IPS DF 19.7 (cell line): Measurements from ENCODE around the gene ETNK1.
"Not testable (repeated sequence)": the region's sequence is repeated elsewhere in the genome, so short reads cannot be mapped to it uniquely, and the experiment has no call there.

Experiments used
- DNase-seq: peaks from one replicate; pipeline ENCODE4 v3.0.0-alpha.2; 2013; ENCODE audit warnings: low read depth, low spot score

The ETNK1 gene

DNA sequence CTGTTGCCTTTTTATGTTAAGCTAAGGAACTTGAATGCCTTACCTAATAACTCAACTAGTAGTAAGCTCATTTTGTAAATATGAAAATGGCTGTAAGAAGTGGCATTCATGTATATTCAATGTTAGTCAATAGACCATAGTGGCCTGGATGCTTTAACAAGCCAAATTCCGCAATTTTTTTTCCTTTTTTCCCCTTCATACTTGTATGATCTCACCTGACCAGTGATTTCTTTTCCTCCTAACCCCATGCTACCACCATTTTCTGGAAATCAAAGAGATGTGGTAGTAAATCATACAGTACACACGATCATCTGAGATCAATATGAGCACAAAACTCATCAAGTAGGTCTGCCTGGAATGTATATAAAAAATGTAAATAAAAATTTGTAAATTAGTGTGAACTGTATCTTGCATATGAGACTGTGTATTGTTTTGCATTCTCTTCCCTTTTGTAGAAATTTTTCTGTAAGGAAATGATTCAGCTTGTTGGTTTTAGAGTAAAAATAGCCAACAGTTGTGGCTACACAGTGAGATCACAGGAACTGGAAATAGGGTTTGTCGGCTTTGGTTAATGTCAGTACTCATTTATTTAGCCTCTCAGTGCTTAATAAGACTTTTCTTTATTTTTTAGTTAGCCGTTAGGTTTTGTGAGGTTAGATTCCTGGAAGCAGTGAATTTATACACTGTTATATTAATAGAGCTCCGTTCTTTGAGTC, 62.5 kb downstream of the ETNK1 start:
- DNase-seq = no peak

DNA sequence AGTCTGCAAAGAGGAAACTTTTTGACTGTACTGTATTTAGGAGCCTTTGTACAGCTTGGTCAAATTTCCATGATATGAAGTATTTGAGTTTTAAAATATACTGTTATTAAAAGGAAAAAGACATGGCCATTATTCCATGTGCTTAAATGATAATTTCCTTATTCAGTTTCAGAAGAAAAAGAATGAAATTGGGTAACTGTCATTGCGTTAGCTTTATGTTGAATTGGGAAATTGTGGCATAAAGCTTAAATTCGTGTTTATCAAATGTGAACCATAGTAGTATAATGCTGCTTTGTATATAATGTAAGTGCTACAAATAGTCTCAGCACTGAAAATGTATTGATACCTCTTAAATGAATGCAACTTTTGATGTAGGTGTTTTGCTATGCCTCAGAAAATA, 64.9 kb downstream of the ETNK1 start:
- no peak for DNase-seq

DNA sequence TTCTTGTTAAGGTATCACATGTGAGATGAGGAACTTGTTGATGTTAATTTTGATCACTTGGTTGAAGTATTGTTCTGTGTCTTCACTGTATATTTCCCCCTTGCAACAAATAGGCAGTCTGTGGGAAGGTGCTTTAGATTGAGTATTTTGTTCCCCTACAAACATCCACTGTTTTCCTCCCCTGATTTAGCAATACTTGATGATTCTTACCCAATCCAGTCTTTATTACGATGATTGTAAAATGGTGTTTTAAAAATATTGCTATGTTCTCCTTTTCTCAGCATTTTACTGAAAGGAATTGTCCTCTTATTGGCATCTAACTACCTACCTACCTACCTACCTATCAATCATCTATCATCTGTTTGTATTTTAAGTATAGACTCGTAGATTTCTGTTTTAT, 66.3 kb downstream of the ETNK1 start:
- no peak for DNase-seq

DNA sequence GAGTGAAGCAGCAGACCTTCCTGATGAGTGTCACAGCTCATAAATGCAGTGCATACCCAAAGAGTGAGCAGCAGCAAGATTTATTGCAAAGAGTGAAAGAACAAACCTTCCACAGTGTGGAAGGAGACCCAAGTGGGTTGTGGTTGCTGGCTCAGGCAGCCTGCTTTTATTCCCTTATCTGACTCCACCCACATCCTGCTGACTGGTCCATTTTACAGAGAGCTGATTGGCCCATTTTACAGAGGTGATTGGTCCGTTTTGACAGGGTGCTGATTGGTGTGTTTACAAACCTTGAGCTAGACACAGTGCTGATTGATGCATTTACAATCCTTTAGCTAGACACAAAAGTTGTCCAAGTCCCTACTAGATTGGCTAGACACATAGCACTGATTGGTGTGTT, 67.5 kb downstream of the ETNK1 start:
- not testable (repeated sequence) for DNase-seq

DNA sequence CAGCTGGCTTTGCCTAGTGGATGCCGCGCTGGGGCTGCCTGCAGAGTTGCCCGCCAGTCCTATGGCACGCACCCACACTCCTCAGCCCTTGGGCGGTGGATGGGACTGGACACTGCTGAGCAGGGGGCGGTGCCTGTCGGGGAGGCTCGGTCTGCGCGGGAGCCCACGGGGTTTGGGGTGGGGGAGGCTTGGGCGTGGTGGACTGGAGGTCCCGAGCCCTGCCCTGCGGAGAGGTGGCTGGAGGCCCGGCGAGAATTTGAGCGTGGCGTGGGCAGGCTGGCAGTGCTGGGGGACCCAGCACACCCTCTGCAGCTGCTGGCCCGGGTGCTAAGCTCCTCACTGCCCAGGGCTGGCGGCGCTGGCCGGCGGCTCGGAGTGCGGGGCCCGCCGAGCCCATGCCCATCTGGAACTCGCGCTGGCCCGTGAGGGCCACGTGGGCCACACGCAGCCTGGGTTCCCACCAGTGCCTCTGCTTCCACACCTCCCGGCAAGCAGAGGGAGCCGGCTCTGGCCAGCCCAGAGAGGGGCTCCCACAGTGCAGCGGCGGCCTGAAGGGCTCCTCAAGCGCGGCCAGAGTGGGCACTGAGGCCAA, 68.1 kb downstream of the ETNK1 start:
- DNase-seq = no peak

DNA sequence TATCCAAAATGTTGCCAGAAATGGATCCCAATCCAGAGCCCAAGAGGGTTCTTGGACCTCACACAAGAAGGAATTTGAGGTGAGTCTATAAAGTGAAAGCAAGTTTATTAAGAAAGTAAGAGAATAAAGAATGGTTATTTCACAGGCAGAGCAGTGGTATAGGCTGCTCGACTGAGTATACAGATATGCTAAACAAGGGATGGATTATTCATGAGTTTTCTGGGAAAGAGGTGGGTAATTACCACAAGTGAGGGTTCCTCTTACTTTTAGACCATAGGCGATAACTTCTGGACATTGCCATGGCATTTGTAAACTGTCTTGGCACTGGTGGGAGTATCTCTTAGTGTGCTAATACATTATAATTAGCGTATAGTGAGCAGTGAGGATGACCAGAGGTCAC, 73.6 kb downstream of the ETNK1 start:
- no peak for DNase-seq

DNA sequence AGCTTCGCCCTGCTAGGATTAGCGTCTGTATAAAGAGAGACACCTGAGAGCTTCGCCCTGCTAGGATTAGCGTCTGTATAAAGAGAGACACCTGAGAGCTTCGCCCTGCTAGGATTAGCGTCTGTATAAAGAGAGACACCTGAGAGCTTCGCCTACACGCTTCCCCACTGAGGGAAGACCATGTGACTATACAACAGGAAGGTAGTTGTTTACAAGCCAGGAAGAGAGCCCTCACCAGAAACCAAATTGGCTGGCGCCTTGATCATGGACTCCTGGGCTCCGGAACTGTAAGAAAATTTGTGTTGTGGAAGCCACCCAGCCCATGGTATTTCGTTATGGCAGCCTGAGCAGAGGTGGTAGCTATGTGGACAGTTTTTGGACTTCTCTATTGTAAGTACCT, 74.7 kb downstream of the ETNK1 start:
- peak; percentile 7 for DNase-seq

DNA sequence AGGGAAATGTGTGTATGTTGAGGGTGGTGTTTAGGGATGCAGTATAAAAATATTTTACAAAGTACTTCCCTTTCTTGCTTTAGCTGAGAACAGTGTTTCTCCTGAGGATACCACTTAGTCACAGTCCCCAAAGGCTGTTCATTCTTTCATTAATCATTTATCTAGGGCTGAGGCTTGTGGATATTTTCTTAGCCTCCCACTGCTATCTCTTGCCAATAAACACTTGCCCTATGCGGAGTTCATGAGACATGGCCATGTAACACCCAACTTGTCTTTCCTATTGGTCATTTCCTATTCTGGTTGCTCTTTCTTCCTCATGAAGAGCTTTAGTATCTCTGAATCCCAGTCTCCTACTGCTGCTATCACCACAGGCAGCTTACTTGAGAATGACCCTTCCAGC, 75.1 kb downstream of the ETNK1 start:
- no peak for DNase-seq

DNA sequence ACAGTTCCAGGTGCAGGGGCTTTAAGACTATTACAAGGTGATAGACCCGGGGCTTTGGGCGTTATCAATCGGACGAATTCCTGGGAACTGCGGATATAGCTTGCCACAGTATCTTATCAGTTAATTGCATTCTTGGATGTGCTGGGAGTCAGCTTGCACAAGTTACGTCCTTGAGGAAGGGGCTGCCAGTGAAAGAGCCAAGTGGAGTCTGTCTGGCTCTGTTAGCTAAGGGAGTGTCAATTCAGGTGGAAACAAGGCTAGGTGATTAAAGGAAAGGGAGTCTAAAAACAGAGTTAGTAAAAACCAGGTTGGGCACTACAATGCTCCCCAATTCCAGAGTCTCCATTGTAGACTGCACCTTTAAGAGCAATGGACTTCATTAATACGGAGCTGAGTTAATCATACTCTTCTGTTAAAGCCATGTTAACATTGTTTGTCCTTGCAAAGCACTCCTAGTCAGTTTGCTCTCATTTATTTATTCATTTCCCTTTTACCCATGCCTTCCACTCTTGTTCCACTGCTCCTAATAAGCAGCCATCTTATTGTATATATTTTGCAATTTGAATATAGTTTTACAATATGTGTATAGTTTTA, 76.3 kb downstream of the ETNK1 start:
- not testable (repeated sequence) for DNase-seq

DNA sequence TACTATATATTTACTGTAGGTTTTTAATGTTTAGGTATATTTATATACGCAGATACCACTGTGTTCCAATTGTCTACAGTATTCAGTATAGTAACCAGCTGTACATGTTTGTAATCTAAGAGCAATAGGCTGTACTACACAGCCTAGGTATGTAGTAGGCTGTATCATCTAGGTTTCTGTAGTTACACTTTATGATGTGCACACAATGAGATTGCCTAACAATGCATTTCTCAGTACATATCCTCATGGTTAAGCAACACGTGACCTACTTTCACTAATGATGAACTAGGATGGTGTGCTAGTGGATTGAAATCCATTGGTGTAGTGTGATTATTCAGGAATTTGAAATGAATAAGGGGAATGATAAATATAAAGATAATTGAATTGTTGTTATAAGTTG, 77.7 kb downstream of the ETNK1 start:
- no peak for DNase-seq

DNA sequence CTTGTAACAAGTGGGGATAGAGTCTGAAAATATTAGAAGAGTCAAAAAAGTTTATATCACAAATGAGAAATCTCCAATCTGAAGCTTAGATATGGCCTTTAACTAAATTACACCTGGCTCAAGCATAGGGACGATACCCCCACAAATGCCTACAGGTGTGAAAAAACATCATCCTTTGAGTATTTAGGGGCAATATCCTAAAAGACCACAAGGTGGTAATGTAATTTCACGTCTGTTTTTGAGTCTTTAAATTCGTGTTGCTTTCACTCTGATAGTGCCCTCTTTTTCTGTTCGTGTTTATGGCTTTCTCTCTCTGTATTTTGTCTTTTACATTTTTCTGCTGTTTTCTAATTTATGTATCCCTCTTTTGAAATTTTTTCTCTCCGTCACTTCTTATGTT, 84.3 kb downstream of the ETNK1 start:
- DNase-seq = peak; percentile 38

DNA sequence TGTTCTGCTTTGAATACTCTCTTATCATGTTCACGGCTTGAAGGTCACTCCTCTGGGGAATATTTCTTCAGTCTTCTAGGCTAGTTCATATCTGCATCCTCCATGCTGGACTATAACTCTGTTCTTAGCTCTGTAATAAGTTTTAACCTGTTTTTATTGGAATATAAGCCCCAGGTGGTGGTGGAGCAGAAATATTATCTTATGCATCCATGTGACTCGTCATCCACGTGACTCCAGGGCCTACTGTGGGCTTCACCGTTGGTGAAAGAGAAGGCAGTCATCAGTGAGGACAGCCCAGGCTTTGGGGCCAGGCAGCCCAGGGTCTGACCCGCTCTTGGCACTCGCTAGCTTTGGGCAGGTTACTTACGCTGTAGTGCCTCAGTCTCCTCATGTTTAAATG, 87.1 kb downstream of the ETNK1 start:
- DNase-seq = no peak

DNA sequence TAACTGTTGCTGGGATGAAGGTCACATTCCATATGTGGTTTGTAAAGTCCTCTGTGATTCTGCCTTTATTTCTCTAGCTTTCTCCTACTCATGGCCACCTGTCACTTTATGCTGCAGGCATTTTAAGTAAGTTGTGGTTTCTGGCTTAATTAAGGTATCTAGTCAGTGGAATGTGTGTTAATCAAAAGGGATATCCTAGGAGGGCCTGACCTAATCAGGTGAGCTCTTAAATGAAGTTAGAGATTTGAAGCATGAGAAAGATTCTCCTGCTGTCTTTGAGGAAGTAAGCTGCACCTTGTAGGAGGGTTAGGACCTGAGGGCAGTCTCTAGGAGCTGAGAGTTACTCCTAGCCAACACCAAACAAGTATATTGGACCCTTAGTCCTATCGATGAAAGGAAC, 90.3 kb downstream of the ETNK1 start:
- no peak for DNase-seq

DNA sequence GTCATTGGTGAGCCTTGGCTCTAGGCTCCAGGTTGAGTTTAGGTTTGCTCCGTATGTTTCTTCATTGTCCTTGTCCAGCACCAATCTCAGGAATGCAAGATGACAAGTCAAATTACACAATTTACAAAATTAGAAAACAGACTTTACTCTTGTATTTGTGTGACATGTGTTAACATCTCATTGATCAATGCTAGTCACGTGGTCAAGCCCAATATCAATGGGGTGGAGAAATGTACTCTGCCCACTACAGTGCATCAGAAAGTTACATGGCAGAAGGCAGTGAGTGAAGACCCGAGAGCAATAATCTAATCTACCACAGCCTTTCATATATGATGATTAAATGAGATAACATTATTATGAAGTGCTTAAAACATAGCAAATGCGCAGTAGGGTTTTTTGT, 94.8 kb downstream of the ETNK1 start:
- DNase-seq = no peak

DNA sequence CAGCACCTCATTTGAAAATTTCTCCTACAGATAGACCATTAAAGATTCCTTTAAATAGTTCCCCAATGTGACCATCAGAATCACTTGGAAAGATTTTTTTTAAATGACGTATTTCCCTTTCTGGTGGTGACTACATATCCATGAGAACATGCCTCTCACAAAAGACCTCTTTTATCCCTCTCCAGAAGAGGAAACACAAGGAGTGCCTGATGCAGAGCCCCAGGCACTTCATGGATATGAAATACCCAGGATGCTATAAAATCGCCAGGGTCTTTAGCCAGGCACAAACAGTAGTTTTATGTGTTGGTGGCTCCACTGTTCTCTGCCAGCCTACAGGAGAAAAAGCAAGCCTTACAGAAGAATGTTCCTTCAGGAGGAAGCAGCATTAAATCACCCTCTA, 97.1 kb downstream of the ETNK1 start:
- DNase-seq = no peak

DNA sequence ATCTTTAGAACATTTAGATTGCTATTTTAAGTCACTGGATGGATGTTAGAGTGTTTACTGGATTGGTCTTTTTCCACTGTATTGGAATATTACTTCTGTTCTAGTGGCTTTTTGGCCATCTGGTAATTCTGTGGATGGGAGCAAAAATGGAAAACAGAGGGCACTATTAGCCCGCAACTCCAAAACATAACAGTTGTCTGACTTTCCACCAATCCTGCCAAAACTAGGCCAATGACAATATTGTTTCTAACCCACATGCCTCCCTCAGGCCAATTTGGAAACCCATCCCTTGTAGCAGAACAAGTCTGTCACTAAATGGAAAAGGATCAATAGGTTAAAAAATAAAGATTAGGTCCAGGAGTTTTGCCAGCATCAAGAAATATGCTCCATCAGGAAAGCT, 97.8 kb downstream of the ETNK1 start:
- DNase-seq = no peak

DNA sequence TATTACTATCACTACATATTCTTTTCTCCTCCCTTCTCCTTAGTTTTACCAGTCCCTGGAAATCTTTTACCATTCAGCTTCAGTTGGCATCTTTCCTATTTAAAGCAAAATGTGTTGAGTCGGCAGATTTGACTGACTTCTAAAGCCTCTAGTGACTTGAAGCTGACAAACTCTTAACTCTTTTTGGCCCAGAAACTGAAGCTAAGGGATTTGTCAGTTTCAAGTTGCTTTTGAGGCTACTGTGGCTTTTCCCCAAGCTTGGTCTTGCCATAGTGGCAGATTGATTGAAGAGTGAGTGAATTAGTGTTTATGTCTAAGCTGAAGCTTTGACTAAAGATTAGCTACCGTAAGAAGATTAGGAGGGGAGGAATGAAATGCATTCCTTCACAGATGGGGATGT, 104.0 kb downstream of the ETNK1 start:
- DNase-seq = no peak

DNA sequence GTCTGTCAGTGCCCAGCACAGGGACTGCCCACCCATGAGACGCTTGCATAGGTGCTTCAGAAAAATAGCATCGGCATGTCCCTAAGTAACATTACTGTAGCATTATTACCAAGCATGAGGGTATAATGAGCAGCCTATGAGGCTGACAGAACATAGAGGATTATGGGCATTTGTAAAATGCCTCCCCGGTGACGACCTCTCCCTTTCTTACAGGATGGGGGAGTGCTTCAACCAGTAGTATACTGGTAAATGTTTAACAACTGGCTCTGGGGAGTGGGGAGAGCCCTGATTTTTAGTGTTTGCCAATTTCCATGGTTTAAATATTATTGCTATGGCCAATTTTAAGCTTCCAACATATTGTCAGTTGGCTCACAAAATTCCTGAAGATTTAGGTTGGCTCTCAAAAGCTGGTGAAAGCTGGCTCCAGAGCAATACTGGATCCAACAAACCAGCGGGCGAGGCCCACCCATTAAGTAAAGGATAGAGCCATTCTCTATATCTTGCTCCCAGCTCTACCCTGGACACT, 104.5 kb downstream of the ETNK1 start:
- no peak for DNase-seq

DNA sequence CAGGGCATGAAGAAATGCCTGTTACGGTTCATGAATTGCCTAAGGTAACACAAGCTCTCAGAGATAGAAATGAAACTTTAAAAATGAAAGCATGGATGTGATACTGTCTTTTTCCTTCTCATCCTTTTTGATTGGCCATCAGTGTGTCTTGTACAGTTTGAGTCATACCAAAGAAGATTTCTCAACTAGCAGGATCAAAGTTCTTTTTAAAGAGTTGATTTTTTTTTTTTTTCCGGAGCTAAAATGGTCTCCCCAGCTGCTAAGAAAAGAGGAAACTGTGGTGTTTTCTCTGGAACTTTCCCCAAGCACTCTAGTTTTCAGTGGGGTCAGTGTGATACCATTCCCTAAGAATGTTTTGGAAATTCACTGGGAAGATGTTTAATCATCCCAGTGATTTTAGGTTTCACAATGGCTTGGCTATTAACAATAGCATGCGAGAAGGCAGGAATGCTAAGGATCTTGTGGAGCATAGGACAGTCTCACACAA, 105.0 kb downstream of the ETNK1 start:
- DNase-seq = no peak

DNA sequence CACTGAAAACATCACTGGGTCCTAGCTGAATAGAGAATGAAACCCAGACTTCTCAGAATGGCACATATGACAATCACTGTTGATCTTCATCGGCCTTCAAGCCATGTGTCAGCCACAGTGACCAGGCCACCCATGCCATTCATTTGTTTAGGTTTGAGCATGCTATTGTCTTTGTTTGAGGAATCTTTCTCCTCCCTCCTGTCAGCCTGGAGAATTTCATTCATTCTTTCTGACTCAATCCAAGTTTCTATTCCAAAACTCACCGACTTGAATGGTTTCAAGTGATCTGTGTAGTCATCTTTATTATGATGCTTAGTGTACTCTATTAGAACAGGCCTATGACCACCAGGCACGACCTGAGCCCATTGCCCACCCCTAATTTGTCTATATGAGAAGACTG, 106.3 kb downstream of the ETNK1 start:
- no peak for DNase-seq

DNA sequence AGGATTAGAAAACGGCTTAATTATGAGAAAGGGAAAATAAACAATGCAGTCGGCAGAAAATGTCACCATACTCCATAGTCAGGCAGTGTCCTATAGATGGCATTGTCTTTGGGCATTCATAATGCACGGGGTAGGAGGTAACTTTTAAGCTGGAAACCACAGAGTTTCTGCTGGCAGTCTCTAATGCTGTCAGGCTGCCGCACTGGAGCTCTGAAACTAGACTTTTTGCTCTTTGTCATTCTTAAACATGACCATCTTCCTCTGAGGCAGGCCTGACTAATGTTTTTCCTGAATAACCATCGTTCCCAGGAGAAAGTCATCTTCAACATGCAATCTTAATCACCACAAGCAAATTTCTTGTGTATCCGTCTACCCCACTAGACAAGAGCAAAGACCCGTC, 108.8 kb downstream of the ETNK1 start:
- no peak for DNase-seq

DNA sequence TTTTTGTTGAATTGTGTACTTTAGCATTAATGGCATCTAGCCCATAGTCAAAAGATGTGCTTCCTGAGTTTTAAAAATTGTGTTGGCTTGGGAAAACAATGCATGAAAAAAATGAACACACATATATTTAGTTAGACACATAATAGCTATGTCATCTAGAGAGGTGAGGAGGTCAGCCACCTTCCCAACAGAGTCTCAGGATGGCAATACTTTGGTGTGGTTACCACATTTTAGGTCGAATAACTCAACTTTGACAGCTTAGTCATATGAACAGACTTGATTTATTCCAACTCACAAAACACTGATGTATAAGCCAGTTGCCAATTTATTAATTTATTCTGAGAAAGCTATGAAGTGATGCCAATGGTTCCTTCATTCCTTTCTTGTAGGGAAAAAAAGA, 114.0 kb downstream of the ETNK1 start:
- DNase-seq = no peak
